ENCODE results near the gene KRTAP9-1.

GRCh38 chr17:41186872-41187271 is 2.8 kb upstream of the KRTAP9-1 start:
- TF ChIP-seq NFRKB (IDR thresholded peaks at IDR 0.05; ENCODE audit: low read depth) (no peak), POU5F1 (IDR thresholded peaks at IDR 0.05; ENCODE audit: borderline replicate concordance, low read depth, low read length, partially characterized antibody) (no peak), HOMEZ (CRISPR knock-in tag; IDR thresholded peaks at IDR 0.05) (no peak), MLX (CRISPR knock-in tag; conservative IDR thresholded peaks at IDR 0.05) (no peak), ZFPM2 (CRISPR knock-in tag; IDR thresholded peaks at IDR 0.05) (no peak), U2AF1 (optimal IDR thresholded peaks at IDR 0.05; ENCODE audit: low read depth, low read length) (no peak), CTCF (IDR thresholded peaks at IDR 0.05 in 2 of 3, conservative IDR thresholded peaks at IDR 0.05 in 1 of 3; ENCODE audit: insufficient read depth in 2 of 3, low read depth in 1 of 3, low read length in 3 of 3) (no peak)
